IPS-NIHi7 (cell line): ENCODE data around the gene ANP32E.
A peak's percentile ranks its signal among the peaks of the same experiment; 100 is the strongest.
"Not testable (repeated sequence)": the region's sequence is repeated elsewhere in the genome, so short reads cannot be mapped to it uniquely, and the experiment has no call there.

Experiments used
- DNase-seq: peaks from one replicate; pipeline ENCODE4 v3.0.0; 2012; ENCODE audit warnings: mixed read lengths; ENCODE audit errors: extremely low spot score

ANP32E gene

DNA sequence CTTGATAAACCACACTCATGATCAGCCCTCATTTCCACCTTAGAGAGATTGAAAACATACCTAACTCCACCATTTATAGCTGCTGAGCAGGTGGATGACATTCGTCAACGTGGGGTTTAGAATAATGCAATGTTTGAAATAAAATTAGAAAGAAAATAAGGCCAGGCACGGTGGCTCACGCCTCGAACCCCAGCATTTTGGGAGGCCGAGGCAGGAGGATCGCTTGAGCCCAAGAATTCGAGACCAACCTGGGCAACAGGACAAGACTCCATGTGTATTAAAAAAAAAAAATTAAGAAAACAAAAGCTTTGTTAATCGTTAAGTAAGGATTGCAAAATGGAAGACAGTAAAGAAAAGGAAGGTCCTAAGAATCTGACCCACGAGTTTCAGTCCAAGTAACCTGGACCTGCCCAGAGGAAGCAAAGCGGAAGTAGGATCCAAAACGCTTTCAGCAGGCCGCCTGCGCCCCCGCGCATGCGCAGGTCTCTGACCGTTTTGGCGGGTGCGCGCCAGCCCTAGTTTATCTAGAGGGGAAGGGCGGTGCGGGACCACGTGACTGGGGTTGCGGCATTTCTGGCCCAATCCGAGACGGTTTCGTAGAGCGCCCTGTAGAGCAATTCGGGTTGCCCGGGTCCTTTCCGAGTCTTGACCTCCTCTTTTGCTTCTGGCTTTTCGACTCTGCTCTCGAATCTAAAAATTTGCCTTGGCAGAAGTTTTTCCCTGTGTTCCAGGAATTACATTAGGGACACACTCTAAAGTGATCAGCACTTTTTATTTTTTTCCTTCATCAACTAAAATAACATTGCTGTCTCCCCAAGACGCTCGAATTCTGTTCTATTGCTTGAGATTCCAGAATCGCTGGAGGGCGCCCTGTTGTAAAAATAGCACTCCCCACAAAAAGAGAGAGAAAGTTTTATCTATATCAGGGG, 22.5 kb downstream of the ANP32E start:
- peak; percentile 98 for DNase-seq

DNA sequence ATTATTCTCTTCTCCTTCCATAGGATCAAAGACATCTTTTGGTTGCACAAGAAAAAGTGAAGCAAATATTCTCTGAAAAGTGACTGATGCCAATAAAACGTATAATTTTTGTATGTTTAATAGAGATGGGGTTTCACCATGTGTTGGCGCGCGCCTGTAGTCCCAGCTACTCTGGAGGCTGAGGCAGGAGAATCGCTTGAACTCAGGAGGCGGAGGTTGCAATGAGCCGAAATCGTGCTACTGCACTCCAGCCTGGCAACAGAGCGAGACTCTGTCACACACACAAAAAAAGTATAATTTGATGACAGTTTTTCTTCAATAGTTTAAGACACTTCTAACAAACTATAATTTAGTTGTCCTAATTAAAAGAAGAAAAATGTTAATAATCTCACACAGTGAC, 23.8 kb downstream of the ANP32E start:
- no peak for DNase-seq

DNA sequence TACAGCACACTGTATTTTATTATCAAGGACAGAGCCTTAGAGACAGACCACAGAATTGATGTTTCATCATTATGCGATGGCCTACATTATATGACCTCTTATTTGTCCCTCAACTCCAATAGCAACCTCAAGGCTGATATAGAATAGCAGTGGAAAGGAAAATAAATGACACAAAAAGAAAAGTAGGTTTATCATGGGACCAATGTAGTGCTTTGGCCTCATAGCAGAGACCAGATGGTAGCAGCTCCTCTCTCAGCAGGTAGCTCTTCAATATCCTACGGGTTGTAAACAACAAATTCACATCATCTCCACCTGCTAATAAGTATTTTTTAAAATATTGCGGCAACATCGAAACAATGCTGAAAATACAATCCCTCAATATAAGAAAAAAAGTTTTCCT, 25.2 kb downstream of the ANP32E start:
- no peak for DNase-seq

DNA sequence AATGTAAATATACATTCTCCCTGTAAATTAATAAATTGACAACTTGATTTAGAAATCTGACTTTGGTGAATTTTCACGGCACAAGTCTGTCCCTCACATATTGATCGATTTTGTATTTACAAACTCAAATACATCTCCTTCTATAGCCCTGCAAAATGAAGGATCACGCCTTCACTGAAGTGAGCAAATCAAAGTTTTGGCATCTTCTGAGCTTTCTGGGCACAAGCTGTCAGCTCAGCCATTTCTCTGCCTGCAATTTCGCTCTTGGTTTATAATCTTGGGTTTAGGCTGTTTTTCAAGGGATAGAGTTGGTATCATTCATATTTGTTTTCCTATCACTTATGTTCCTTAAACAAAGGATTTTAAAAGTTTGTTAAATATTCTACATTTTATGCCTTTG, 25.8 kb downstream of the ANP32E start:
- DNase-seq: no peak

DNA sequence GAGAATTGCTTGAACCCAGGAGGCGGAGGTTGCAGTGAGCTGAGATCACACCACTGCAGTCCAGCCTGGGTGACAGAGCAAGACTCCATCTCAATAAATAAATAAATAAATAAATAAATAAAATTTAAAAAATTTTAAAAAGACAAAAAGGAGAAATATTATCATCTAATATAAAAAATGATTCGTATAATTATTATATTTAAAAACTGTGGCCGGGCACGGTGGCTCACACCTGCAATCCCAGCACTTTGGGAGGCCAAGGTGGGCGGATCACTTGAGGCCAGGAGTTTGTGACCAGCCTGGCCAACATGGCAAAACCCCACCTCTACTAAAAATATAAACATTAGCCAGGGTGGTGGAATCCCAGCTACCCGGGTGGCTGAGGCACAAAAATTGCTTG, 27.5 kb downstream of the ANP32E start:
- not testable (repeated sequence) for DNase-seq

DNA sequence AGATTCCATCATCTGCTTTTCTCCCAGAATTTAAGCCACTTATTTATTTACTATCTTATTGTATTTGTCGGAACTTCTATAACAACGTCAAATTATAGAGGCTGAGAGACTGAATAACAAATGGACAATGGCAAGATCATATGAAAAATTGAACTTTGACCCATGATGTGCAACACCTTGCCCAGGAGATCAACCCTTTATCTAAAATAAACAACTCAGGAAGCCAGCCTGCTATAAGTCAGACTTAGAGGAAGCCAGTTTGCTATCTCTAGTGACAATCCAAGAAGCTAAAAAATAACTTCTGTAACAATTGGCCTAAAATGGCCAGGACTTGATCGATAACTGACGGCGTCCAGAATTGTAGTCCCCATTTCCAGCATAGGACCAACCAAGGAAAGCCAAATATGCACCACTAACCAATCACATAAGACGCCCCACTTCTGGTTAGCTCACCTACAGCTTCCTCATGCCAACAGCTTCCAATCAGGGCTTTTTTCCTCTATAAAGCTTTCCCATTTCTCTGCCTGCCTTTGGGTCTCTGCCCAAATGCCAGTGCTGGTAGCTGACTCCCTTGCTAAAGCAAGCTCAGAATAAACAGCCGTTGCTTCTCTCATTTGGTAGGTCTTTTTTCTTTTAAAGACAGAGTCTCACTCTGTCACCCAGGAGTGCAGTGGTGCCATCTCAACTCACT, 28.5 kb downstream of the ANP32E start:
- DNase-seq: no peak

DNA sequence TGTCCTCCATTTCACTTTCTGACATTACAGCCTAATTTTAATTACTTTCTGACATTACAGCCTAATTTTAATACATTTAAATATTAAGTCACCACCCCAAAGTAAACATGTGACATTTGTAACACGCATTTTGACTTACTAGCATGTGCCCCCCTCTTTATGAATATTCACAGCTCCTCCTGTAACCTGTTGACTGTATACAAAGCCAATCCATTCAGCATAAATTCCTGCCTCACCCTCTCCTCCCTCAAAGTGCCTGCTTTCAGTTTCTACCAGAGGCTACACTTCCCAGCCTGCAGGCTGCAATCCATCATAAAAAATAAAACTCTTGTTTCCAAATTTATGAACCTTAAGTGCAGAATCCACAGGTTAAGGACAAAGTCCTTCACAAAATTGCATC, 39.5 kb downstream of the ANP32E start:
- no peak for DNase-seq

DNA sequence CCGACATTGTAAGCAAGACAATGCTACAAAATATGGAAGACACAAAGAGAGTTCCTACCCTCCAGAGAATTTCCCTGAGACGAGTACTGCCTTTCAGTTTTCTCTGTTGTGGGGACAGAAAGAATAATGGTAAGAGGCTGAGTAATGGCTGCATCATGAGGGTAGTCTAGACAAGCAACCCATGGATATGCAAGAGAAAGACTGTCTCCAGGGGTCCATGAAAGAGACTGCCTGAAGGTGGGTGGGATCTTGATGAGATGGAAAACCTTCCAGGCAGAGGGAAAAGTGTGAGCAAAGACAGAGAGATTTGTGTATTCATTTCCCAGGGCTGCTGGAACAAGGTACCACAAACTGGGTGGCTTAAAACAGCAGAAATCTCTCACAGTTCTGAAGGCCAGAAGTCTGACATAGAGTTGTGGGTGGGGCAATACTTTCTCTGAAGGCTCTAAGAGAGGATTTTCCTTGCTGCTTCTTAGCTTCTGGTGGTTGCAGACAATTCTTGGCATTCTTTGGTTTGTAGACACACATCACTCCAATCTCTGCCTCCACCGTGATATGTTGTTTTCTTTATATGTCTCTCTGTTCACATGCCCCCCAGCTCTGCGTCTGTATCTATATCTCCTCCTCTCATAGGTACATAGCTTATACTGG, 41.4 kb downstream of the ANP32E start:
- DNase-seq: no peak

DNA sequence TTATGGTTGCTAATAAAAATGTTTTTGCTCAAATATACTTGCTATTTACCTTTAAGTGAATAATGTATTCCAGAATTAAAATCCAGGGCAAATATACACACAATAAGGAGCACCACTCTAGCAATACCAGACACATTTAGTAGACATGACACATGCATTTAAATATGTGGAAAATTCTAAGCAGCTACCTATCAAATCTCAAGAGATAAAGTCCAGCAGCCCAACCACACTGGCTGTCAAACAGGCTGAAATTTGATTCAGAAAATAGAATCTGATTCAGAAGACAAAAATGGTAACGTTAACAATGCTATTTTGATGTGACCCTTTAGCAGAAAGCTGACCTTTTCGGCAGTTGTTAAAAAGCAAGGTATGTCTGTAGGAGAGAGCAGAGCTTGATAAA, 43.9 kb downstream of the ANP32E start:
- DNase-seq: no peak

DNA sequence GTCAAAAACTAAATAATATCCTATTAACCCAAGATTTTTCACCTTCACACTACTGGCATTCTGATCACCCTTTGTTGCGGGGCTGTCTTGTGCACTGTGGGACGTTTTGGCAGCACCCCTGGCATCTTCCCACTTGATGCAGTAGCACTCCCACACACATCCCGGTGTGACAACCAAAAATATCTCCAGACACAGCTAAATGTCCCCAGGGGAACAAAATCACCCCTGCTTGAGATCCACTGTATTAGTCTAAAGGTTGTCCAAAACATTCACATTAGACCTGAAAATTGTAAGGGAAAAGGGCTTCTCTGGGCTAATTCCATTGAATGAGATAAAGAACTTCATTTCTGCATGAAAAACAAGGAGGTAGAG, 48.4 kb downstream of the ANP32E start:
- DNase-seq: no peak

DNA sequence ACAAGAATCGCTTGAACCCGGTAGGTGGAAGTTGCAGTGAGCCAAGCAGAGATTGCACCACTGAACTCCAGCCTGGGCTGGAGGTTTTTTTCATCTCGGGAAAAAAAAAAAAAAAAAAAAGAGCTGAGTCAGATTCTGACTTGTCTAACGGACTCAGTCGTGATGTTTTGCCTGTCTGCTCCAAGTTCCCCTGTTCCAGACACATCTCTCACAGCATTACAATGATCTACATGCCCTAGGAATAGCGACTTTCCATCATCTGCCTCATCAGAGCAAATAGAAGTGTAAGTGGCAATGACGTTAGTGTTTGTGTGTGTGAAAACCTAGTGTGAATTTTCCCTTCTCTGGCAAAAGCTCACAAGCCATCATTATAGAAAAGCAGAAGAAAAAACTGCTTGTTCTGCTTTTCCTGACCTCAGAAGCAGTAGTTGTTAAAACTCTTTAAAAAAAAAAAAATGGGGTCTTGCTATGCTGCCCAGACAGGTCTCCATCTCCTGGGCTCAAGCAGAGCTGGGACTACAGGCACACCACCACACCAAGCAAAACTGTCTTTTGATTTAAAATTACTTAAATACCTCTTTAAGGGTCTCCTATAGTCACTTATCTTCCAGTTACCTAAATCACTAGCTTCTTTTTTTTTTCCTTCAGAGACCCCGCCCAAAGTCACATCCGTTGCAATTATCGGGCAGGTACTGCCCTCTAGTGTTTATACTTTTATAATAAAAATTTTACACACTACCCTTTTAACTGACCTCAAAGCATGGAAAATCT, 48.9 kb downstream of the ANP32E start:
- DNase-seq: peak; percentile 52

DNA sequence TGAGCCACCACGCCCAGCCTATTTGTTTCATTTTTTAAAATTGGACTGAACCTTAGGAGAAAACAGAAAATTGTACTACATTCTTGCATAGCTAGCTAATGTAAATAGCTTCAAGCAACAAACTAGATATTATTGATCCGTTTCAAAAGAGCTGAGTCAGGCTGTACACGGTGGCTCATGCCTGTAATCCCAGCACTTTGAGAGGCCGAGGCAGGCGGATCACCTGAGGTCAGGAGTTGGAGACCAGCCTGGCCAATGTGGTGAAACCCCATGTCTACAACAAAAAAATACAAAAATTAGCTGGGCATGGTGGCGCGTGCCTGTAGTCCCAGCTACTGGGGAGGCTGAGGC, 49.5 kb downstream of the ANP32E start:
- not testable (repeated sequence) for DNase-seq

DNA sequence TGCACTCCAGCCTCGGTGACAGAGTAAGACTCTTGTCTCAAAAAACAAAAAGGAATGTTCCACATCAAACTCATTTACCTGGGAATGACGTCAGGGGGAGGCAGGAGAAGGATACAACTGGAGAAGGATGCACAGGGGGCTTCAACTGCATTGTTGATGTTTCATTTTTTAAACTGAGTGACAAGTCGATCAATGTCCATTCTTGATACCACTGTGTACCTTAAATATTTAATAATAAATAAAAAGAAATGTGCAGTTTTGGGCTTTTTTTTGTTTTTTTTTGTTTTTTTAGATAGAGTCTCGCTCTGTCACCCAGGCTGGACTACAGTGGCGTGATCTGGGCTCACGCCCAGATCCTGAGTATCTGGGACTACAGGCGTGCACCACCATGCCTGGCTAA, 50.4 kb downstream of the ANP32E start:
- no peak for DNase-seq

DNA sequence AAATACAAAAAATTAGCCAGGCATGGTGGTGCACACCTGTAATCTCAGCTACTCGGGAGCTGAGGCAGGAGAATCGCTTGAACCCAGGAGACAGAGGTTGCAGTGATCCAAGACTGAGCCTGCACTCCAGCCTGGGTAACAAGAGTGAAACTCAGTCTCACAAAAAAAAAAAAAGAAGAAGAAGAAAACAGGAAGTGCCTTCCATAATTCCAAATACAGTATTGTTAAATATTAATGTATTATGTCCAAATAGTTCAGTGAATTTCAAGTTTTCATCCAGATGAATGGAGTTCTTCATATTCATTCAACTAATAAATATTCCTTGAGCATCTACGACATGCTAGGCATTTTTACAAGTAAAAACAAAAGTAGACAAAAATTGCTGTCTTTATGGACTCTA, 52.9 kb downstream of the ANP32E start:
- no peak for DNase-seq

DNA sequence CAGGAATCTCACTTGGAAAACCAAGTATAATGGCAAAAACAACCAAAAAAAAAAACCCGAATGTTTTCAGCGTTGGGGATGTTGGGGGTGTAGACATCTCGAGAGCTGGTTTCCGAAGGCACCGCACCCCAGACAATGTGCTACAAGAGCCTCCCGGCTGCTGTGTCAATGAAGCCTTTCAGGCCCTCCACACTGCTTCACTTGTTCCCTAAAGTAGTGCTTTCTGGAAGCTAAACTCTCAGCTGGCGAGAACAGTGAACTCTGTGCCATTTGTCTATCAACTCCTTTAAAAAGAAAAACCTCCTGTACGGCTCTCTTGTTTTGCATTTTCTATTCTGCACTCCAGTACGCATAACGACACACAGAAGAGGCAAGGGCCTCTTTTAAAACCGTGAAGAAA, 53.7 kb downstream of the ANP32E start:
- DNase-seq: no peak

DNA sequence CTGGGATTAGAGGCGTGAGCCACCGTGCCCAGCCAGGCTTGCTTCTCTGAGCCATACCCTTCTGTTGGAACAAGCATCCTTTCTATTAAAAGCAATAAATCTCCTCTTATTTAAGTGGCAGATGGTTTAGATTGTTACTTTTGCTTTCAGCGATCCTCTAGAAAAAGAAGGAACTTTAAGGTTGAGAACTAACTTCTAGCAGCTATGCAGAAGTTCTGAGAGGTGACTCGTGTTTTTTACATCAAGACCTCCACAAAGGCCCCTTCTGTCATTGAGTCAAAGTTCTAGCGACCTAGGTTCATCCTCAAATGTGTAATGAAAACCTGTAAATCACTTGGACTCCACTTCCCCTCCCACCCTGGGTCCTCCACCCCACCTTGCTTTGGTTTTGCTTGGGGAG, 55.4 kb downstream of the ANP32E start:
- no peak for DNase-seq

DNA sequence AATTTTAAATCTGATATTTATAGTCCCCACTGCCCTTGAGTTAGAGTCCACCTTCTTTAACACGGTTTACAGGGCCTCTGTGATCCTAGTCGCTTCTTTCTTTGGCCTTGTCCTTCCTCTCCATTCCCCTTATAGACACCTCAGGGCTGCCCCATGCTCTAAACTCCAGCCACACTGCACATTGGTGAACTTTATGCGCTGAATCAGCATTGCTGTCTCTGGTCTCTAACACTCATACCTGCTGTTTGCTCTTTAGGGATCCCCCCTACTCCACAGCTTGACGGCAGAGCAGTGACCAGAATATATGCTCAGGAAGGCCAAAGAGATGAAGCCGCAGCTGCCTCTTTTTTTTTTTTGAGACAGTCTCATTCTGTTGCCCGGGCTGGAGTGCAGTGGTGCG, 56.0 kb downstream of the ANP32E start:
- DNase-seq: no peak

DNA sequence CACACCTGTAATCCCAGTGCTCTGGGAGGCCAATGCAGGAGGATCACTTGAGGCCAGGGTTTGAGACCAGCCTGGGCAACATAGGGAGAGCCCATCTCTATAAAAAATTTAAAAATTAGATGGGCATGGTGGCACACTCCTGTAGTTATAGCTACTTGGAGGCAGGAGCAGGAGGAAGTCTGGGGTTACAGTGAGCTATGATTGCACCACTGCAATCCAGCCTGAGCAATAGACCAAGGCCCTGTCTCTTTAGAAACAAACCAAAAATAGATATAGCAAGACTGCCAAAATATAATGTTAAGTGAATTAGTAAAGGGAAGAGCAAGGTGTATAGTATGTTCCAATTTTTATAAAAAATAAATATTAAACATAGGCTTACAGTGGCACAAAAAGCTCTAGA, 57.4 kb downstream of the ANP32E start:
- no peak for DNase-seq

DNA sequence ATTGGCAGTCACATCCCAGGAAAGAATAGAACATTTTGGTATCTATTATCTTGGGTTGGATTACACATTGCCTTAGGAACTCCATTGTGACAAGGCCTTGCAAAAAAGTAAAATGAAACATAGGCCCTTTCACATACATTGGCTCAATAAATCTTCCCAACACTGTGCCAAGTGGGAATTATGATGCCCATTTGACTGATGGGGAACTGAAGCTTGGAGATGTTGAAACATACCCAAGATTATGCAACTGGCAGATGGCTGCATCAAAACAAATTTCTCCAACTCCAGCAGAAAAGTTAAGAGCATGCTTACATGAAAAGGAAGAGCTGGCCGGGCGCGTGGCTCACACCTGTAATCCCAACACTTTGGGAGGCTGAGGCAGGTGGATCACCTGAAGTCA, 59.3 kb downstream of the ANP32E start:
- DNase-seq: no peak

DNA sequence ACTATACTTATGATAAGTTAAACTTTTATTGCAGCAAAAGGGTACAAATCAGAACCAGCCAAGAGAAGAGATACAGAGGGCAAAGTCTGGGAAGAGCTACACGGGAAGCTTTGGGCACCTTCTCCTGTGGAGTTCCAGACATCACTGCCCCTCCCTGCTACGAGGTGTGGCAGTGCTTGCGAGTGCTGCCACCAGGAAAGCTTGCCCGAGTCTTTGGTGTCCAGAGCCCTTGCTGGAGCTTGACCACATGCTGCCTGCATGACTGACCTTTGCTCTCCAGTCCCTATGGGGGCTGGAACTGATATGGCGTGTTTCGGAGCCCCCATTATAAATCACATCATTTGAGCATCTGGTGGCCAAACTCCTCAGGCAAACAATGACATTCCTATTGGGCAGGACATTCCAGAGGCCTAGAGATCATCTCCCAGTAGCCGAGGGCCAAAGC, 62.7 kb downstream of the ANP32E start:
- peak; percentile 9 for DNase-seq

DNA sequence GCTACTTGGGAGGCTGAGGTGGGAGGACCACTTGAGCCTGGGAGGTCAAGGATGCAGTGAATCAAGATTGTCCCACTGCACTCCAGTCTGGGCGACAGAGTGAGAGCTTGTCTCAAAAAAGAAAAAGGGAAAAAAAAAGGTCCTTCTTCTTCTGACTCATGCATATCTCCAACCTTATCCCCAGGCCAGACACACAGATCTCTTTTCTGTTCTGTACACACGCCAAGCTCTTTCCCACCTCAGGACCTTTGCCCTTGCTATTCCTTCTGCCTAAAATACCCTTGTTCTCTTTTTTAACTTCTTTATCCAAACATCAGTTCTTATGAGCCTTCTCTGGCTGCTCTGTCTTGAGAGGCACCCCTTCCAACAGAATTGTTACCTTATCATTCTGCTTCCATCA, 64.1 kb downstream of the ANP32E start:
- no peak for DNase-seq

DNA sequence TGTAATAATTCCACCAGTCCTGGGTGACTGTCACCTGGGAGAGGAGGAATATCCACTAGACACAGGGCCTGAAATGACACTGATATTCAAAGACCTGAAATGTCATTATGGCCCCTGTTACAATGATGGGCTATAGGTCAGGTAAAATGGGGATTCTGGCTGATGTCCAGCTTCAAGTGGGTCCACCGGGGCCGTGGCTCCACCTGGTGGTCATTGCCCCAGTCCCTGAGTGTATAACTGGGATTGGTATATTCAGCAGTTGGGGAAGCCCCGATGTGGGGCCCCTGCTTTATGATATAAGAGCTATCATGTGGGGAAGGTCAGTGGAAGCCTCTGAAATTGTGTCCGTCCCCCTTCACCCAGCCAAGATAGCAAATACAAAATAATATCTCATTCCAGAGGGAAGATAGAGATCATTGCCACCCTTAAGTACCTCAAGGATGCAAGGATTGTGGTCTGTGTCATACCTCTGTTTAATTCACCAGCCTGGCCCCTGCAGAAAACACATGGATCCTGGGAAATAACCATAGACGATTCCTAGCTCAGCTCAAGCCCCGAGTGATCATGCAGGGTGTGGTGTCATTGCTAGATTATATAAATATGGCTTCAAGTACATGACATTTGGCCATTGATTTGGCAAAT, 66.8 kb downstream of the ANP32E start:
- peak; percentile 82 for DNase-seq
